ENCODE results near the gene NRP1. TPM values are rescaled to one million over a fixed set of nuclear protein-coding genes. Genes with fewer than 3 reads are reported as not detected.

The NRP1 gene
- total RNA-seq, 1 donor from 2014 or later: 208 TPM

GRCh38 chr10:33331379-33331694, 3.1 kb downstream of the NRP1 start:
- H3K9me3 Mint-ChIP-seq (ENCODE audit: unreplicated experiment): no peaks in the 10 kb centered on the region
- DNase-seq (ENCODE audit: extremely low spot score, unreplicated experiment): no peak
- H3K4me1 Mint-ChIP-seq (ENCODE audit: unreplicated experiment): peaks cover 54% of the 10 kb centered on the region
- H3K27me3 Mint-ChIP-seq (ENCODE audit: unreplicated experiment): no peaks in the 10 kb centered on the region
- H3K27ac Mint-ChIP-seq (ENCODE audit: unreplicated experiment): peak overlapping the region; percentile 47
- peak overlapping the region; percentile 80 for H3K4me3 Mint-ChIP-seq (ENCODE audit: unreplicated experiment)
- H3K36me3 Mint-ChIP-seq (ENCODE audit: unreplicated experiment): peaks cover 41% of the 10 kb centered on the region
- no peak for TF ChIP-seq CTCF (IDR thresholded peaks at IDR 0.05)

- H3K36me3 Mint-ChIP-seq (ENCODE audit: unreplicated experiment): peaks cover 46% of the 10 kb centered on the region
- H3K4me3 Mint-ChIP-seq (ENCODE audit: unreplicated experiment): peak overlapping the region; percentile 80
- H3K27ac Mint-ChIP-seq (ENCODE audit: unreplicated experiment): peak overlapping the region; percentile 47
- peak; percentile 95 for DNase-seq (ENCODE audit: extremely low spot score, unreplicated experiment)
- peaks cover 60% of the 10 kb centered on the region for H3K4me1 Mint-ChIP-seq (ENCODE audit: unreplicated experiment)
- no peaks in the 10 kb centered on the region for H3K27me3 Mint-ChIP-seq (ENCODE audit: unreplicated experiment)
- peak; percentile 94 for TF ChIP-seq CTCF (IDR thresholded peaks at IDR 0.05)
- H3K9me3 Mint-ChIP-seq (ENCODE audit: unreplicated experiment): no peaks in the 10 kb centered on the region
Measured at GRCh38 chr10:33330543-33331378, 3.7 kb downstream of the NRP1 start.

GRCh38 chr10:33329178-33329577, 5.3 kb downstream of the NRP1 start:
- Mint-ChIP-seq H3K4me3 (ENCODE audit: unreplicated experiment) (peak overlapping the region; percentile 51), H3K27me3 (ENCODE audit: unreplicated experiment) (no peaks in the 10 kb centered on the region), H3K27ac (ENCODE audit: unreplicated experiment) (no peak overlapping the region), H3K36me3 (ENCODE audit: unreplicated experiment) (peaks cover 50% of the 10 kb centered on the region), H3K9me3 (ENCODE audit: unreplicated experiment) (no peaks in the 10 kb centered on the region), H3K4me1 (ENCODE audit: unreplicated experiment) (peaks cover 68% of the 10 kb centered on the region)
- no peak for DNase-seq (ENCODE audit: extremely low spot score, unreplicated experiment)
- TF ChIP-seq CTCF (IDR thresholded peaks at IDR 0.05): no peak

GRCh38 chr10:33328253-33328652, 6.2 kb downstream of the NRP1 start:
- no peak for DNase-seq (ENCODE audit: extremely low spot score, unreplicated experiment)

More at GRCh38 chr10:33328253-33328652, 6.2 kb downstream of the NRP1 start:
- Mint-ChIP-seq H3K27ac (ENCODE audit: unreplicated experiment) (peak overlapping the region; percentile 74), H3K36me3 (ENCODE audit: unreplicated experiment) (peaks cover 56% of the 10 kb centered on the region), H3K4me3 (ENCODE audit: unreplicated experiment) (no peak overlapping the region), H3K9me3 (ENCODE audit: unreplicated experiment) (no peaks in the 10 kb centered on the region), H3K27me3 (ENCODE audit: unreplicated experiment) (no peaks in the 10 kb centered on the region), H3K4me1 (ENCODE audit: unreplicated experiment) (peaks cover 76% of the 10 kb centered on the region)
- TF ChIP-seq CTCF (IDR thresholded peaks at IDR 0.05): no peak

Measured in osteocyte (in vitro differentiated cells).